Sigmoid colon (tissue), 3 donors: ENCODE results near the gene KCNG2.

Experiments
- POLR2A ChIP-seq, 2 donors: fragments of 450-650 bp; IDR thresholded peaks; one replicate each; pipeline ENCODE4 v1.6.1; 2016; ENCODE audit warnings: antibody characterized with exemption in 2 of 2, mild to moderate bottlenecking in 2 of 2, moderate library complexity in 2 of 2
- TF ChIP-seq, protein P1 (sequence below), 4 experiments: fragments of 450-650 bp in 3 of 4; fragments of 200-600 bp in 1 of 4; IDR thresholded peaks; one replicate each; pipeline ENCODE4 v1.5.1; 2016 to 2019; ENCODE audit warnings: antibody characterized with exemption in 4 of 4, mild to moderate bottlenecking in 3 of 4, moderate library complexity in 2 of 4

DNA sequence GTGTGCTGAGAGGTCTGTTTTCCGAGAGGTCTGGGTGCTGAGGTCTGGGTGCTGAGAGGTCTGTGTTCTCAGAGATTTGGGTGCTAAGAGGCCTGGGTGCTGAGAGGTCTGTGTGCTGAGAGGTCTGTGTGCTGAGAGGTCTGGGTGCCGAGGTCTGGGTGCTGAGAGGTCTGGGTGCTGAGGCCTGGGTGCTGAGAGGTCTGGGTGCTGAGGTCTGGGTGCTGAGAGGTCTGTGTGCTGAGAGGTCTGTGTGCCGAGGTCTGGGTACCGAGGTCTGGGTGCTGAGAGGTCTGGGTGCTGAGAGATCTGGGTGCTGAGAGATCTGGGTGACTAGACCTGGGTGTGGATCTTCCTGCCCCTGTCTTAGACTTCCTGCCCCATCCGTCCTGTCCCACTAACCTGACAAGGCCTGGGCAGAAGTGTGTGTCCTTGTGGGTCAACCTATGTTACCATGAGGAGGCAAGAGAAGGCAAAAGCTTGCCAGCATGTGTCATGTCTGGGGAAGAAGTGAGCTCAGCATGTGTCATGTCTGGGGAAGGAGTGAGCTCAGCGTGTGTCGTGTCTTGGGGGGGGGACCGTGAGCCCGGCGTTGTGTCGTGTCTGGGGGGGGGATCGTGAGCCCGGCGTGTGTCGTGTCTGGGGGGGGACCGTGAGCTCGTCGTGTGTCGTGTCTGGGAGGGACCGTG lies 69.3 kb downstream of the KCNG2 start:
- TF ChIP-seq POLR2A (IDR thresholded peaks at IDR 0.05) = no peak
- TF ChIP-seq, protein P1, sequence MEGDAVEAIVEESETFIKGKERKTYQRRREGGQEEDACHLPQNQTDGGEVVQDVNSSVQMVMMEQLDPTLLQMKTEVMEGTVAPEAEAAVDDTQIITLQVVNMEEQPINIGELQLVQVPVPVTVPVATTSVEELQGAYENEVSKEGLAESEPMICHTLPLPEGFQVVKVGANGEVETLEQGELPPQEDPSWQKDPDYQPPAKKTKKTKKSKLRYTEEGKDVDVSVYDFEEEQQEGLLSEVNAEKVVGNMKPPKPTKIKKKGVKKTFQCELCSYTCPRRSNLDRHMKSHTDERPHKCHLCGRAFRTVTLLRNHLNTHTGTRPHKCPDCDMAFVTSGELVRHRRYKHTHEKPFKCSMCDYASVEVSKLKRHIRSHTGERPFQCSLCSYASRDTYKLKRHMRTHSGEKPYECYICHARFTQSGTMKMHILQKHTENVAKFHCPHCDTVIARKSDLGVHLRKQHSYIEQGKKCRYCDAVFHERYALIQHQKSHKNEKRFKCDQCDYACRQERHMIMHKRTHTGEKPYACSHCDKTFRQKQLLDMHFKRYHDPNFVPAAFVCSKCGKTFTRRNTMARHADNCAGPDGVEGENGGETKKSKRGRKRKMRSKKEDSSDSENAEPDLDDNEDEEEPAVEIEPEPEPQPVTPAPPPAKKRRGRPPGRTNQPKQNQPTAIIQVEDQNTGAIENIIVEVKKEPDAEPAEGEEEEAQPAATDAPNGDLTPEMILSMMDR (IDR thresholded peaks at IDR 0.05) = no peak
